RPMI7951 (cell line): ENCODE data around the gene BZW1. TPM values are rescaled to one million over a fixed set of nuclear protein-coding genes. Genes with fewer than 3 reads are reported as not detected.

ENCODE experiments used
- DNase-seq: peaks from one replicate; pipeline ENCODE4 v3.0.0-alpha.2; 2012; ENCODE audit warnings: low read depth
- total RNA-seq: library from RNA; depleted of rRNA; stranded (reverse); fragments of >200 nt; shearing (Covaris generic); gene quantifications from 2 replicates; pipeline ENCODE4 v1.2.3, GENCODE V29; 2014

BZW1 gene
- total RNA-seq, 1 experiment from 2014 or later = 961 TPM

- no peak for DNase-seq
Observed at GRCh38 chr2:200834701-200835100, 23.0 kb downstream of the BZW1 start.

GRCh38 chr2:200839513-200839912, 27.8 kb downstream of the BZW1 start:
- DNase-seq = no peak

- DNase-seq = no peak
Observed at GRCh38 chr2:200843993-200844948, 32.6 kb downstream of the BZW1 start.

GRCh38 chr2:200845194-200845593, 33.5 kb downstream of the BZW1 start:
- no peak for DNase-seq

GRCh38 chr2:200845669-200846325, 34.1 kb downstream of the BZW1 start:
- no peak for DNase-seq

GRCh38 chr2:200847269-200847668, 35.6 kb downstream of the BZW1 start:
- no peak for DNase-seq

GRCh38 chr2:200847939-200848338, 36.2 kb downstream of the BZW1 start:
- no peak for DNase-seq

GRCh38 chr2:200850512-200851256, 39.0 kb downstream of the BZW1 start:
- DNase-seq = no peak

- DNase-seq = no peak
Observed at GRCh38 chr2:200851398-200852248, 39.9 kb downstream of the BZW1 start.

GRCh38 chr2:200852605-200853004, 40.9 kb downstream of the BZW1 start:
- no peak for DNase-seq

- no peak for DNase-seq
Observed at GRCh38 chr2:200856806-200857205, 45.1 kb downstream of the BZW1 start.

GRCh38 chr2:200860092-200860795, 48.5 kb downstream of the BZW1 start:
- DNase-seq = peak; percentile 15

GRCh38 chr2:200861617-200862155, 50.0 kb downstream of the BZW1 start:
- DNase-seq = no peak

GRCh38 chr2:200862532-200863000, 50.9 kb downstream of the BZW1 start:
- DNase-seq = peak; percentile 59

GRCh38 chr2:200863782-200864175, 52.1 kb downstream of the BZW1 start:
- DNase-seq = no peak

GRCh38 chr2:200864176-200865034, 52.7 kb downstream of the BZW1 start, which contains the start of gene CLK1:
CLK1 (minus strand) TSS chr2:200864658; CDS start chr2:200861862, 2,796 bp downstream.
- DNase-seq = peak; percentile 93

- DNase-seq = no peak
Observed at GRCh38 chr2:200869014-200869413, 57.3 kb downstream of the BZW1 start.

- DNase-seq = no peak
Observed at GRCh38 chr2:200871151-200871550, 59.4 kb downstream of the BZW1 start.

- no peak for DNase-seq
Observed at GRCh38 chr2:200873560-200873959, 61.9 kb downstream of the BZW1 start.
